HG03039 (cell line): ENCODE results near the gene DACT3.

Experiments
- ATAC-seq: cut with Tn5 transposase; IDR thresholded peaks from one replicate; pipeline ENCODE4 v1.9.1; 2021; ENCODE audit warnings: mild to moderate bottlenecking, moderate library complexity; ENCODE audit not compliant: unreplicated experiment

DACT3 gene

DNA sequence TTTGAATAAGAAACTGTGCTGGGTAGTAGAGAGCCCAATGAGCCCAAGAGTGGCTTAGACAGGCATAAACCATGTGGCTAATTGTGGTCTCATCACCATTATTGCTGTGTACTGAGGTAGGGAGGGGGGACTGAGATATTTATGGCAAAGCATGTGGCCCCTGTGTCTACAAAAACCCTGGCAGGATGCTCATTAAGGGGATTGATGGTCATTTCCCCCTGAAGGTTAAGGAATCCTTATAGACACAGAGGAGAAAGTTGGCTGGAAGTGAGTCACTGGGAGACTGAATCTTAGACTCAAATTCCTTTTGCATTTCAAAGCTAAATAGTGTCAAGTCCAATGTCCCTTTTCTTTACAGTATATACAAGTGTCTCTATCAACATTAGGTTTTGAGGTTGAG lies 9.8 kb upstream of the DACT3 start:
- no peak for ATAC-seq

DNA sequence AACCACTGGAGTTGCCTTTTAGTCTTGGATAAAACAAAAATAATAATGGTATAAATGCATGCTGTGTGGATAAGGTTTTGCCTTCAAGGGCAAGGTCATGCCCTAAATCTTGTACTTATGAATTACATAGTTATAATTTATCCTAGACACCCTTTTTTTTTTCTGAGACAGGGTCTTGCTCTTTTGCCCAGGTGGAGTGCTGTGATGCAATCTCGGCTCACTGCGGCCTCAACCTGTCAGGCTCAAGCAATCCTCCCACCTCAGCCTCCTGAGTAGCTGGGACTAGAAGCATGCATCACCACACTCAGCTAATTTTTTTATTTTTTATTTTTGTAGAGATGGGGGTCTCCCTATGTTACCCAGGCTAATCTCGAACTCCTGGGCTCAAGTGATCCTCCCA lies 7.7 kb upstream of the DACT3 start:
- no peak for ATAC-seq

DNA sequence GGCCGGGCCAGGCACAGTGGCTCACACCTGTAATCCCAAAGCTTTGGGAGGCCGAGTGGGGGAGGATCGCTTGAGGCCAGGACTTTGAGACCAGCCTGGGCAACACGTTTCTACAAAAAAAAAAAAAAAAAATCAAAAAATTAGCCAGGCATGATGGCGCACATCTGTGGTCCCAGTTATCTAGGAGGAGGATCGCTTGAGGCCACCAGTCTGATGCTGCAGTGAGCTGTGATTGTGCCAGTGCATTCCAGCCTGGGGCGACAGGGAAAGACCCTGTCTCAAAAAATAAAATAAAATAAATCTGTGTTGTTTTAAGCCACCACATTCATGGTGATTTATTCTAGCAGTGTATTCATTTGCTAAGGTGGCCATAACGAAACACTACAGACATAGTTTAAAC lies 4.1 kb upstream of the DACT3 start:
- no peak for ATAC-seq

DNA sequence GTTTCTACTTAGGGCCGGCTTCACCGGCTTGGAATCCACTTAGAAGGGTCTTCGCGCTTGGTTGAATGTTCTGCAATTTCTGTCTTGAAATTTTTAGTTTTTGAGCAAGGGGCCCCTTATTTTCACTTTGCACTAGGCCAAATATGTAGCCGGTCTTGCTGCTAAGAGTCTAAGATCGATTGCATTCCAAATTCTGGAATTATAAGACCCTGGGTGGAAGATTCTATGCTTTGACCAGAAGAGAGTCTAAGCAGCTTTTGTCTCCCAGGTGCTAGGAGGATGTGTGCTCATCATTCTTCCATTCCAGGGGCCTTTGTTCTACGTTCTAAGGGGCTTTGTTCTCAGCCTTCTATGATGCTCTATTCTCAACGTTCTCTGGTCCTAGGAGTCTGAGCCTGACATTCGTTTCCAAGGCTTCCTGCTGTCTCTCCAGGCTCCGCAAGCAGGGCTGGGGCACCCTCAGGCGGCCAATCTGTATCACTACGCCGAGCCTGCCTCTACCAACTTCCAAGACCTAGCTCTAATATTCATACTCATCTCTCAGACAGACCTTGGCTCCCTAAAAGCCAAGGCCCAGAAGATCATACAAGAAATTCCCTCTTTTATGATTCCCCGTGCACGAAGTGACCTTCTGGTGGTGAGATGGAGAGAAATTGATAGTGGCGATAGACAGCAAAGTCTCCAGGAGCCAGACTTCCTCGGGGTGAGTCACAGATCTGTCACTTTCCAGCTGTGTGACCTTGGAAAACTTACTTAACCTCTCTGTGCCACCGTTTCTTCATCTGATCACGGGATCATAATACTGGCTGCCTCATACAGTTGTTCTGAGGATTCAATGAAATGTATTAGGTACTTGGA lies 982 bp upstream of the DACT3 start:
- no peak for ATAC-seq

DNA sequence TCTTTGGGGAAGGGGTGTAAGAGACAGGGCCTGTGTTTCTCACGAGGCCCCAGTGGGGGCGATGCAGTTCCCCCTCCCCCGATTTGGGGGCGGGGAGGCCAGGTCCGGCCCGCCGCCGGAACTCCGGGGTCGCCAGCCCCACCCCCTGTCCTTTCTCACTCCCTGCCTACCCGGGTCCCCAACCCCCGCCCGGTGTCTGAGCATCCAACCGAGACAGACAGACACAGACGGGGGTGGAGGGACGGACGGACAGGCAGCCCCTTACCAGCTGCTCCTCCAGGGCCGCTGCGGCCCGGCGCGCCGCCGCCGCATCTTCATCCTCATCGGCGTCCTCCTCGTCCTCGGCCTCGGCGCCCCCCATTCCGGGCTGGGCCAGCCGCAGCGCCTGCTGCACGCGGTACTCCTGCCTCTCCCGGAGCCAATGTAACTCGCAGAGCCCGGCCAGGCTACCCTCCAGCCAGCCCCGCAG lies 397 bp downstream of the DACT3 start:
- no peak for ATAC-seq

DNA sequence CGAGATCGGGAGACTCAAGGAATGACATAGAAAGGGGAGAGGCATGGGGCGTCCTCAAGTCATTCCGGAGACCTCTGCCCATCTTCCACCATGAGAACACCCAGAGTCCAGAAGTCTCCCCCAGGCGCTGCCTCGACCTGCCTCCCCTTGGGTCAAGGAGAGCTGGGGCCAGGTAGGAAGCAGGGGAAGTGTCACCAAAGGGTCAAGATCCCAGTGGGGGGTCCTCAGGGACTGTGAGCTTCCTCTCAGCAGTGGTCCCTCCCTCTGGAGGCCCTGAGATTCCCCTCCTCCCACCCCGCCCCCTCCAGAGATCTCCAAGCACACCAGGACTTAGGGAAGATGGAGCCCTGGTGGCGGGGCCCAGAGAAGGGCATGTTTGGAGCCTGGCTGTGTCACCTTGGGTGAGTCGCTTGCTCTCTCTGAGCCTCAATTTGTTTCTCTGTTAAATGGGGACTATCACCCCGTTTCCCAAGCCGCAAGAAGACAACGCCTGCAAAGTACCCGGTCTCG lies 919 bp downstream of the DACT3 start:
- no peak for ATAC-seq

DNA sequence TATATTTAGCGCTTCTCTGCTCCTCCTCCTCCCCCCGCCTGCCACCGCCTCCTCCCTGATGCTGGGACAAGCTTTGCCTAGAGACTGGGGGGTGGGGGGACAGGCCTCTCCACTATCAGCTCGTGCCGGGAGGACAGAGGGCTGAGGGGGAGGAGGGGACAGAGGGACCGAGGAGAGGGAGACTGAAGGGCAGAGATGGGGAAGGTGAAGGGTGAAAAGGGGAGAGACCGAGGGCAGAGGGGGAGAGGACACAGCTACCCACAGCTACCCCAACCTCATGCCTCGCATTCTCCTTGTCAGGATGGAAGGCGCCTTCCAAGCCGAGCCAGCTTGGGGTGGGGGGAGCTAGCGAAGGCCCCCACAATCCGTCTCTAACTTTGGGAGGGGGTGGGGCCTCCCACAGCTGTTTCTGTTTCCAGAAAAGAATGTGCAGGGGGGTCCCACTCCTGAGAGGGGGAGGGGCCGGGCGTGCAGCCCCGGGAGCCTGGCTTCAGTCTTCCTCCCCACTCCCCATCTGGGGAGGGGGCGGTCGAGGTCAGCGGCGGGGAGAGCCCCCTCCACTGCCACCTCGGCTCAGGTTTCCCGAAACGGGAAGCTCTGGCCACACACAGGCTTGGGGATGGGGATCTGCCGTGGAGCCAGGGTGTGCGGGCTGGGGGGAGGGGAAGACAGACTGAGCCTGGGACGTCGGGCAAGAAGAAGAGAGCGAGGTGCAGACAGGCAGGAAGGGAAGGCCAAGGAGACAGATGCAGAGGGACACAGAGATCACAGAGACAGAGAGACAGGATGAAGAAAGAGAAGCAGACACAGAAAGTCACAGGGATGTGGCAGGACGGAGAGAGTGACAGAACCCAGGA lies 1.6 kb downstream of the DACT3 start:
- ATAC-seq: no peak

DNA sequence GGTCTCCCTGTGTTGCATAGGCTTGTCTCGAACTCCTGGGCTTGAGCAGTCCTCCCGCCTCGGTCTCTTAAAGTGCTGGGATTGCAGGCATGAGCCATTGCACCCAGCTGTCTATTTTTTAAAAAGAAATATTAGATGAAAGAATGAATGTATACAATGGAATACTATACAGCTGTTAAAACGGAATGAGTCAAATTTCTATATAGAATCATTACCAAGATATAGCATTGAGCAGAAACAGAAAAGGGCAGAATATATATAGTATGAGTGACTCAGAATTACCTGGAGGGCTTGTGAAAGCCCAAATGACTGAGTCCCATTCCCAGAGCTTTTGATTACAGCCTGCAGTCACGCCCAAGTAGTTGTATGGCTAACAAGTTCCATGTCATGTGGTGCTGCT lies 4.4 kb downstream of the DACT3 start:
- ATAC-seq: no peak

DNA sequence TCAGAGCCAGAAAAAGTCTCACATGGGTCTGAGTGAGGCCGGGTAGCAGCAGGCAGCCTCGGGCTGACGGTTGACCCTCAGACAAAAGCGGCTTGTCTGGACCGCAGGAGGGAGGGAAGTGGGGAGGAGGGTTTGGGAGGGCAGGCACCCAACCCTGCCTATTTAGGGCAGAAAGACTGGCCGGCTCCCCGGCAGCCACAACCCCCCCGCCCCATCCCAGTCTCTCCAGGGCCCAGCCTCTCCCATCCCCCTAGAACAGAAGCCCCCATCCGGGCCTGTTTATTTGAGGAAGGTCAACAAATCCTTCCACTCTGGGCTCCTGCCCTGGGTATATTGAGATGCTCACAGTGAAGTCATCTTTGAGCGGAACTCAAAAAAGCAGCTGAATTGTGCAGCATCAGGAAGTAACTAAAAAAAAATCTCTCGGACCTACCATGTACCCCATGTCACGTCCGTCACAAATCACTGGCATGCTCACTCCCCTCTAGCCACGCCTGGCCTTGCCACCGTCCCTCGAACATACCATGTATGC lies 6.3 kb downstream of the DACT3 start:
- no peak for ATAC-seq

DNA sequence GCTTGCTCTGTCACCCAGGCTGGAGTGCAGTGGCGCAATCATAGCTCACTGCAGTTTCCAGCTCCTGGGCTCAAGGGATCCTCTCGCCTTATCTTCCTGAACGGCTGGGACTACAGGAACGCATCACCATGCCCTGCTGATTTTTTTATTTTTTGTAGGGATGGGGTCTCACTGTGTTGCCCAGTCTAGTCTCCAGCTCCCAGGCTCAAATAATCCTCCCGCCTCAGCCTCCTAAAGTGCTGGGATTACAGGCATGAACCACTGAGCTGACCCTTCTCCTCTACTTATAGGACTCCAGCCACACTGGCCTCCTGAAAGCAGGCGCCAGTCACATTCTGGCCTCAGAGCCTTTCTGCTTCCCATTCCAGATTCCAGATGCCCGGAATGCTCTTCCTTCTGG lies 10.5 kb downstream of the DACT3 start:
- no peak for ATAC-seq

DNA sequence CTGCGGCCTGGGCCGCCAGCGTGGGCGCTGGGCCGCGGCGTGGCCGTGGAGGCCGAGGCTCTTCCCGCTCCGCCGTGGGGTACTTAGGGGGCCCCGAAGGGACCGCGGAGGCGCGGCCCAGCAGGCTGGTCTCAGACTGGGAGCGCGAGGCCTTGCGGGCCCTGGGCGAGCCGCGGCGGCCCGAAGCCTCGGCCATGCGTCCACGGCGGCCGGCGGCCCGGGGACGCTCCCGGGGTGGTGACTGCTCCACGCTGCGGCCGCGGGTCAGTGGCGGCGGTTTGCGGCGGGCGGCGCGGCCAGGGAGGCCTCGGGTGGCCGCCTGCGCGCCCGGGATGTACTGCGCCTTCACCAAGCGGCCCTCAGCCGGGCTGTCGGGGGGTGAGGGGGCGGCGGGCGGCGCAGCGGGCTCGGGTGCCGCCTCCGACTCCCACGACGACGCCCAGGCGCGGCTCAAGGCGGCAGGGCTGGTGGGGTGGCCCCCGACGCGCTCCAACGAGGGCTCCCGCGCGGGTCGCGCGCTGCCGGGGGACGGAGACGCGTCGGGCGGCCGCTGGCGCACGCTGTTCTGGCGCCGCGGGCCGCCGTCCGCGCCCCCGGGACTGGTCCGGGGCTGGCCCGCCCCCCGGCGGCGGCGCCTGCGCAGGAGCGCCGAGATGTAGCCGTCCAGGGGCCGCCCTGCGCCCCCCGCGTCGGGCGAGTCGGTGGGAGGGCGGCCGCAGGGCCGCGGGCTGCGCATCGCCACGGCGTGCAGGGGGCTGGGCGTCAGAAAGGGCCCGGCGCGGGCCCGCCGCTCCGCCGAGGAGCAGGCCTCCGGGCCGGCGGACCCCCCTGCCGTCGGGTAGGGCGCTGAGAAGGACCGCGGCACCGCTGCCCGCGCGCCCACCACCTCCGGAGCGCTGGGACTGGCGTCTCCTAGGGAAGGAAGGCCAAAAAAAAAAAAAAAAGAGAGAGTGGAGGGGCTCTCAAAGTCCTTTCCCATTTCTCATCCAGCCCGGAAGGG lies 11.7 kb downstream of the DACT3 start:
- no peak for ATAC-seq

DNA sequence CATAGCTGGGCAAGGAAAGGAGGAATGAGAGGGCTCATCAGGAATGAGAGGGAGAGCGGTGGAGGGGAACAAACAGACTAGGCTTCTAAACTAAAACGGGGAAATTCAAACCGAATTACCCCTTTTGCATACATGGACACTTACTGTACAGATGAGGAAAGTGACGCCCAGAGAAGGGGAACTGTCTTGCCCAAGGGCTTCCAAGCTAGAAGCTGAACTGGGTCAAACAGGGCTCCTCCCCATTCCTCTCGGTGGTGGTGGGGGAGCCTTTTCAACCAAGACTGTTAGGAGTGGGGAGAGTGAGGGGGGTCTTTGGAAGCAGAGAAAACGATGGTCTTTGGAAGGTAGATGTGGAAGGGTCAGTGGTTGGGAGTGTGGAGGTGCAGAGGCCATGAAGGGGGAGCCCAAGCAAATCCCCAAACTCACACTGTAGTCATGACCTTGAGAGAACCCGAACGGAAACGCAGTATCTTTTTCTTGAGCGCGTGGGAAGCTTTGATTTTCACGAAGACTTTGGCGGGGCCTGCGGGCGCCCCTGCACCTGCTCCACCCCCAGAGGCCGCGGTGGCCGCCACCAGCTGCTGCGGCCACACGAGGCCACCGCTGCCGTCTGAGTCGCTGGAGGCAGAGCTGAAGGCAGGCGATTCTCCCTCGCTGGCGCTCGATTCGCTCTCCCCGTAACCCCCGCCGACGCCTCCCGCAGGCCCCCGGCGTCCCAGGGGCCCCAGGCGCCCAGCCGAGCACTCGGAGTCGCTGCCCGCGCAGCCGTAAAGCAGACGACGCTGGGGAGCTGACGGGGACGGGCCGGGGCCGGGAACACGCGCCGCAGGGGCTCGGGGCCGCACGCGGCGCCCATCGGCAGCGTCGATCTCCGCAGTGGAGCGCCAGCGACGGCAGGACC lies 12.7 kb downstream of the DACT3 start:
- no peak for ATAC-seq

DNA sequence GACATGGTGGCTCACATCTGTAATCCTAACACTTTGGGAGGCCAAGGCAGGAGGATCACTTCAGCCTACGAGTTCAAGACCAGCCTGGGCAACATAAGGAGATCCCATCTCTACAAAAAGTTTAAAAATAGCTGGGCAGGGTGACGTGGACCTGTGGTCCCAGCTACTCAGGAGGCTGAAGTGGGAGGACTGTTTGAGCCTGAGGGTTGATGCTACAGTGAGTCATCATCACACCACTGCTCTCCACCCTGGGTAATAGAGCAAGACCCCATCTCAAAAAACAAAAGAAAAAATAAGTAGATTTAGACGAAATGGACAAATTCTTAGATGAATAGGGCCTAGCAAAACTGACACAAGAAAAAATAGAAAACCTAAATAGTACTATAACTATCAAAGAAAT lies 14.6 kb downstream of the DACT3 start:
- no peak for ATAC-seq

DNA sequence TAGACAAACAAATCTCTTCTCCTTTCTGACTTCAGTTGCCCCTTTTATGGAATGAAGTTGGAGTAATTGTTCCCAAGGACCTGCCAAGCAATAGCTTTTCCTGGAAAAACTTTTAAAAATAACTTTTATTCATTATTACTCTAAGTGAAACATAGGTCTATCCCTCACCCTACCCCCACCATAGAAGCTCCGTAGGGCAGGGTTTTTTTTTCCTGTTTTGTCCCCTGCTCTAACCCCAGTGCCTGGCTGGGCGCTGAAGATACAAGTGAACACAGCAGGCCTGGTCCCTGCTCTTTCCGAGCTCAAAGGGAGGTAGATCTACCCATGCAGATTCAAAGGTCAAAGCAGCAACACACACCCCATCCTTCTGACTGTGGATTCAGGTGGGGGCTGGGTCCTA lies 16.3 kb downstream of the DACT3 start:
- ATAC-seq: no peak

DNA sequence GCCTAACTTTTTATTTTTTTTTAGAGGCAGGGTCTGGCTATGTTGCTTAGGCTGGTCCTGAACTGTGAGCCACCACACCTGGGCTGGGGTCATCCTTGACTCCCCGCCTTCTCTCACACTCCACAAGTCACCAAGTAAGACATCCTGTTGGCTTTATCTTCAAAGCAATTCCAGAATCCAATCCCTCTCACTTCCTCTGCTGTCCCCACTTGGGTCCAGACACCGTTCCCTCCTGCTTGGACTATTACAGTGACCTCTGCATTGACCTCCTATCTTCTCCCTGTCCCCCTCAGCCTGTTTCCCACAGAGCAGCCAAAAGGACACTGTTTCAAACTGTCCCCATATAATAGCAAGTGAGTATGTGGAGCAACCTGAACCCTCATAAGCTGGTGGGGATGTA lies 20.3 kb downstream of the DACT3 start:
- no peak for ATAC-seq

DNA sequence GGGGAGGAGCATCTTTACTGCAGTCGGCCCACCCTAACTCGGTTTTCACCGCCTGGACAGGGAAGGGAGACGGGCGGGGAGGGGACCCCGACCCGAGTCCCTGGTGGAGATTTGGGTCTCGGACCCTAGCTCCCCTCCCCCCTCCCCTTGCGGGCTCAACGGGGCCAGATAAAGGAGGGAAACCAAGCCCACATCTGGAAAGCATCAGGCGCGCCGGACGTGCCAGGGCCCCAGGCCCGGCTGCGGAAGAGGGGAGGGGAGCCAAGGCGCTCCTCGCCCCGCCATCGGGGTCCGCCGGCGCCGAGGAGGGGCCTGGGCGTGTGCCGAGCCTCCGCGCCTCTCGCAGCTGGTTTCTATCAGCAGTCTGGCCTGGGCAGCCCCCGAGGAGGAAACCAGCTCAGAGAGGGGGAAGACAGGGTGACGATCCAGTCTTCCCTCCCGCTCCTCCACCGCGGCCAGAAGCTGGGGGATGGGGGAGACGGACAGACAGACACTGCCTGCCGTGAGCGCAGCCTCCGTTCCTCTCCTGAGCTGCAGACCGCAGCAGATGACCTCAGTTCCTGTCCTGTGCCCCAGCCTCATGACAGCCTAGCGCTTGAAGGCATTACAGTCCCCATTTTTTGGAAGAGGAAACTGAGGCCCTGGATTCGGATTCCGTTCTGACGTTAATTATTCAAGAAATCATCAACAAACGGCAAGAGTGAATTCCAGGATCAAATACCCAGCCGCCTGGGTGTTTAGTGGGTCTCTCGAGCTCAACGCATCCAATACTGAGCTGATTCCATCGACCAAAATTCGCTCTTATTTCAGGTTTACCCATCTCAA lies 21.4 kb downstream of the DACT3 start:
- no peak for ATAC-seq

DNA sequence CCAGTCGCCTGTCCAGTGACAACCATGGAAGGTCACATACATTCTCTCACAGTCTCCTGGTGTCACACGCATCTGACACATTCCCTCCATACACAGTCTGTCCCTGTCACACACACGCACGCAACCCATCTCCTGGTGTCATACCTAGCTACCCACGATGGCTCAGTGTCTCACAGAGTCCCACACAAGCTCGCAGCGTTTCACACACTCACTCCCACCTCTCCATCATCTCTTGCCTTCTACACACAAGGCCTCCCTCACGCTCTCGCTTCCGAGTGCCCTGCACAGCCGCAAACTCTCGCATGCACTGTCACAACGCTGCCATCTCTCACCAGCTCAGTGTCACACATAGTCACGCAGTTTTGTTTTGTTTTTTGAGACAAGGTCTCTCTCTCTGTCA lies 23.8 kb downstream of the DACT3 start:
- ATAC-seq: no peak

DNA sequence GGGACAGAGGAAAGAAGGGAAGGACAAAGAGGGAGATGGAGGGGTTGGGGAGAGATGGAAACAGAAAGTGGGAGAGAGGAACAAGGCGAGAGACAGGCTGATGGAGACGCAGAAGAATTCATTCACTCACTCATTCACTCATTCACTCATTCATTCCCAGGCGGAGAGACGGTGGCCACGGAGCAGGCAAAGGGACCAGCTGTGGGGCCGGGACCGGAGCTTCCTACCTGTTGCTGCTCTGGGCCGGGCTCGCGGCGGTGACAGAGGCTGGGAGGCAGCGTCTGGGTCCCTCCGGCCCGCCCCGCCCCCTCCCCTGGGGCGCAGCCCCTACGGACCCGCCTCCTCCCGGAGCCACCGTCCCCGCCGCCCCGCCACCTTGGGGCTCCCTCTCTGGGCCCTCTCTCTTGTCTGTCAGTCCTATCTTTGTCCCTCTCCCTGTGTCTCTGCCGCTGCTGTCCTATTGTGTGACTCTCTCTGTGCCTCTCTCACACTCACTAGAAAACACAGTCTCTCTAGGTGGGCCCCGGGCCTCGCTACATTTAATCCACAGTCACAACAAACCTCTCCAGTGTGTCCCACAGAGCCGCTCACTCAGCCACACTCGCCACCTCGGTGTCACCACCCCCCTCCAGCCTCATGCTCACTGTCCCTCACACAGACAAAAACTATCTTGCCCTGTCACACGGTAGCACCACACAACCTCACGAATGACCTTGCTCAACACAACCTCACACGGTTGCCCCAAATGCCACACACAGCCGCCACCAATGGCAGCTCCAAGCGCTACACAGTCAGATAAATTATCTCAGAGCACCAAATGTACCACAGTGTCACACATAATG lies 24.8 kb downstream of the DACT3 start, which contains the start of gene GNG8:
Gene GNG8, minus strand, starts transcription at position 283 of the 842 bp plus-strand sequence. CDS start 1,520 bp downstream, outside the sequence.
- no peak for ATAC-seq
